NCI-H2227 treated with DMSO at 0.1 percent for 48 hours (cell line): ENCODE results near the gene DNAJB8.

ENCODE experiments used
- DNase-seq: peaks from one replicate; lab custom pipeline; 2025; lab: John Stamatoyannopoulos, UW

The DNAJB8 gene

GRCh38 chr3:128493570-128494366 is 27.1 kb upstream of the DNAJB8 start:
- no peak for DNase-seq

GRCh38 chr3:128492671-128493569 is 26.2 kb upstream of the DNAJB8 start, which contains the start of gene GATA2:
GATA2 (minus strand) TSS chr3:128493201; CDS start chr3:128487031, 6,170 bp downstream.
- no peak for DNase-seq

GRCh38 chr3:128491941-128492670 is 25.4 kb upstream of the DNAJB8 start:
- DNase-seq: peak; percentile 49

- DNase-seq: no peak
Measured at GRCh38 chr3:128491691-128491940, 24.9 kb upstream of the DNAJB8 start.

GRCh38 chr3:128490915-128491690 is 24.4 kb upstream of the DNAJB8 start:
- DNase-seq: no peak

GRCh38 chr3:128490650-128490914 is 23.9 kb upstream of the DNAJB8 start:
- no peak for DNase-seq

GRCh38 chr3:128489927-128490649 is 23.4 kb upstream of the DNAJB8 start:
- no peak for DNase-seq

GRCh38 chr3:128489674-128489926 is 22.9 kb upstream of the DNAJB8 start:
- DNase-seq: no peak

- no peak for DNase-seq
Measured at GRCh38 chr3:128488991-128489673, 22.4 kb upstream of the DNAJB8 start.

- DNase-seq: no peak
Measured at GRCh38 chr3:128488636-128488990, 21.9 kb upstream of the DNAJB8 start.

- peak; percentile 49 for DNase-seq
Measured at GRCh38 chr3:128487813-128488635, 21.3 kb upstream of the DNAJB8 start.

GRCh38 chr3:128487538-128487812 is 20.8 kb upstream of the DNAJB8 start:
- no peak for DNase-seq

- DNase-seq: no peak
Measured at GRCh38 chr3:128486681-128487537, 20.2 kb upstream of the DNAJB8 start.

GRCh38 chr3:128486205-128486628 is 19.5 kb upstream of the DNAJB8 start:
- no peak for DNase-seq

GRCh38 chr3:128485282-128486204 is 18.9 kb upstream of the DNAJB8 start:
- DNase-seq: no peak

- no peak for DNase-seq
Measured at GRCh38 chr3:128484404-128485281, 18.0 kb upstream of the DNAJB8 start.

- peak; percentile 17 for DNase-seq
Measured at GRCh38 chr3:128483657-128484403, 17.1 kb upstream of the DNAJB8 start.
